Neural cell (in vitro differentiated cells): Measurements from ENCODE around the gene KCNIP3.

ENCODE experiments used
- EP300 ChIP-seq: fragments of 450-650 bp; conservative IDR thresholded peaks from 2 replicates; pipeline ENCODE4 v1.6.1; 2014; ENCODE audit warnings: antibody characterized with exemption, mild to moderate bottlenecking, moderate library complexity; ENCODE audit not compliant: poor library complexity, severe bottlenecking
- EZH2 ChIP-seq: fragments of 200-600, 300-800 bp; shearing (Covaris generic), sonication (generic); IDR thresholded peaks from 2 replicates; pipeline ENCODE4 v1.6.1; 2014; ENCODE audit warnings: antibody characterized with exemption, low read length, borderline replicate concordance, mild to moderate bottlenecking; ENCODE audit not compliant: insufficient read depth, poor library complexity, severe bottlenecking
- POLR2AphosphoS5 ChIP-seq: IDR thresholded peaks from 2 replicates; pipeline ENCODE4 v1.6.1; 2012
- RAD21 ChIP-seq: fragments of 450-650 bp; conservative IDR thresholded peaks from 2 replicates; pipeline ENCODE4 v1.6.1; 2014; ENCODE audit warnings: antibody characterized with exemption, mild to moderate bottlenecking, moderate library complexity
- SMC3 ChIP-seq: fragments of 450-650 bp; conservative IDR thresholded peaks from 2 replicates; pipeline ENCODE4 v1.6.1; 2014; ENCODE audit warnings: antibody characterized with exemption, mild to moderate bottlenecking, moderate library complexity; ENCODE audit not compliant: poor library complexity
- TF ChIP-seq, protein P1 (sequence below): fragments of 450-650 bp; IDR thresholded peaks from 2 replicates; pipeline ENCODE4 v1.5.1; 2014; ENCODE audit warnings: antibody characterized with exemption, mild to moderate bottlenecking, moderate library complexity; ENCODE audit not compliant: poor library complexity, severe bottlenecking
- TF ChIP-seq, protein P2 (sequence below): IDR thresholded peaks from 2 replicates; pipeline ENCODE4 v1.6.1; 2012; ENCODE audit warnings: borderline replicate concordance

DNA sequence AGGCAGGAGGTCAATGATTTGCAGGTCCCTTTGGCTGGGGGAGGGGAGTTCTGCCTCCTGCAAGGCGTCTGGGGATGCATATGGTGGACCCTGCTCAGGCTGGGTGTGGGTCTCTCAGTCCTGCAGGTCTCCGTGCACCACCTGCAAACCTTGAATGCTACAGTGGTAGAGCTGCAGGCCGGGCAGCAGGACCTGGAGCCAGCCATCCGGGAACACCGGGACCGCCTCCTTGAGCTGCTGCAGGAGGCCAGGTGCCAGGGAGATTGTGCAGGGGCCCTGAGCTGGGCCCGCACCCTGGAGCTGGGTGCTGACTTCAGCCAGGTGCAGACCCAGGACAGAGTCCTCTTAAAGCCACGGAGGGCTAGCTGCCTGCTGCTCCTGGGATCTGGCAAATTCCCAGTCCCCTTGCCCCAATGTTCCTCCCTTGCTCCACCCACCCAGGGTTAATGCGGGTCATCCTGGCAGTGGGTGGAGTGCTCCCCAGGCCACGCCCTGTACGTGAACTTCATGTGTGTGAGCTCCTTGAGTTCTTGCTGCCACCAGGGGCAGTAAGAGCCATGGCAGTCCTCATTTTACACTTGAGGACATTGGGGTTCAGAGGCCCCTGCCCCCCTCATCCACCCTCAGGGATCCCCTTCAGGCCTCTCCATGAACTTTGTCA is 19.8 kb upstream of the KCNIP3 start:
- TF ChIP-seq, protein P1, sequence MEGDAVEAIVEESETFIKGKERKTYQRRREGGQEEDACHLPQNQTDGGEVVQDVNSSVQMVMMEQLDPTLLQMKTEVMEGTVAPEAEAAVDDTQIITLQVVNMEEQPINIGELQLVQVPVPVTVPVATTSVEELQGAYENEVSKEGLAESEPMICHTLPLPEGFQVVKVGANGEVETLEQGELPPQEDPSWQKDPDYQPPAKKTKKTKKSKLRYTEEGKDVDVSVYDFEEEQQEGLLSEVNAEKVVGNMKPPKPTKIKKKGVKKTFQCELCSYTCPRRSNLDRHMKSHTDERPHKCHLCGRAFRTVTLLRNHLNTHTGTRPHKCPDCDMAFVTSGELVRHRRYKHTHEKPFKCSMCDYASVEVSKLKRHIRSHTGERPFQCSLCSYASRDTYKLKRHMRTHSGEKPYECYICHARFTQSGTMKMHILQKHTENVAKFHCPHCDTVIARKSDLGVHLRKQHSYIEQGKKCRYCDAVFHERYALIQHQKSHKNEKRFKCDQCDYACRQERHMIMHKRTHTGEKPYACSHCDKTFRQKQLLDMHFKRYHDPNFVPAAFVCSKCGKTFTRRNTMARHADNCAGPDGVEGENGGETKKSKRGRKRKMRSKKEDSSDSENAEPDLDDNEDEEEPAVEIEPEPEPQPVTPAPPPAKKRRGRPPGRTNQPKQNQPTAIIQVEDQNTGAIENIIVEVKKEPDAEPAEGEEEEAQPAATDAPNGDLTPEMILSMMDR, result no peak
- TF ChIP-seq POLR2AphosphoS5 (no peak), RAD21 (no peak), EP300 (no peak), SMC3 (no peak), EZH2 (no peak)
- TF ChIP-seq, protein P2, sequence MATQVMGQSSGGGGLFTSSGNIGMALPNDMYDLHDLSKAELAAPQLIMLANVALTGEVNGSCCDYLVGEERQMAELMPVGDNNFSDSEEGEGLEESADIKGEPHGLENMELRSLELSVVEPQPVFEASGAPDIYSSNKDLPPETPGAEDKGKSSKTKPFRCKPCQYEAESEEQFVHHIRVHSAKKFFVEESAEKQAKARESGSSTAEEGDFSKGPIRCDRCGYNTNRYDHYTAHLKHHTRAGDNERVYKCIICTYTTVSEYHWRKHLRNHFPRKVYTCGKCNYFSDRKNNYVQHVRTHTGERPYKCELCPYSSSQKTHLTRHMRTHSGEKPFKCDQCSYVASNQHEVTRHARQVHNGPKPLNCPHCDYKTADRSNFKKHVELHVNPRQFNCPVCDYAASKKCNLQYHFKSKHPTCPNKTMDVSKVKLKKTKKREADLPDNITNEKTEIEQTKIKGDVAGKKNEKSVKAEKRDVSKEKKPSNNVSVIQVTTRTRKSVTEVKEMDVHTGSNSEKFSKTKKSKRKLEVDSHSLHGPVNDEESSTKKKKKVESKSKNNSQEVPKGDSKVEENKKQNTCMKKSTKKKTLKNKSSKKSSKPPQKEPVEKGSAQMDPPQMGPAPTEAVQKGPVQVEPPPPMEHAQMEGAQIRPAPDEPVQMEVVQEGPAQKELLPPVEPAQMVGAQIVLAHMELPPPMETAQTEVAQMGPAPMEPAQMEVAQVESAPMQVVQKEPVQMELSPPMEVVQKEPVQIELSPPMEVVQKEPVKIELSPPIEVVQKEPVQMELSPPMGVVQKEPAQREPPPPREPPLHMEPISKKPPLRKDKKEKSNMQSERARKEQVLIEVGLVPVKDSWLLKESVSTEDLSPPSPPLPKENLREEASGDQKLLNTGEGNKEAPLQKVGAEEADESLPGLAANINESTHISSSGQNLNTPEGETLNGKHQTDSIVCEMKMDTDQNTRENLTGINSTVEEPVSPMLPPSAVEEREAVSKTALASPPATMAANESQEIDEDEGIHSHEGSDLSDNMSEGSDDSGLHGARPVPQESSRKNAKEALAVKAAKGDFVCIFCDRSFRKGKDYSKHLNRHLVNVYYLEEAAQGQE, result no peak
